Measurements from ENCODE around the gene ZNF200. TPM values are rescaled to one million over a fixed set of nuclear protein-coding genes. Genes with fewer than 3 reads are reported as not detected.

Gene ZNF200
- total and polyA plus RNA-seq, 2 experiments from 2014 or later, result 4.6 to 12.5 TPM

DNA sequence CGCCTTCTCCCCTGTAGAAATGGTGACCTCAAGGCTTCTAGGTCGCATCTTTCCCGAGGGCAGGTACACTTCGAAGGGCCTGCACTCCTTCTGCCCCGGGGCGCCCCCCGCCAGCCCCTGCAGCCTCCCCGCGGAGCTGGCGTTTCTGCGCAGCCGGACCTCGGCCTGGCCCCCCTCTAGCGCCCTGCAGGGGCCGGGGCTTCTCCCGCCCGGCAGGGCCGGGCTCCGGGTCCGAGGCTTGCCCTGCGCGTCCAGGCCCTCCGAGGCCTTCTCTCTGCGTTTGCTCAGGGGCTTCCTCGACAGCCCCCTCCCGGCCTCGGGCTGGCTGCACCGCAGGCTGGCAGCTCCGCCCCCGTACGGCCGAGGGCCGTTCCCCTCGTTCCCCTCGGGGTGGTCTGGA is 19.4 kb upstream of the ZNF200 start:
- DNase-seq (ENCODE audit: low spot score), result no peak
- no peaks in the 10 kb centered on the region for H3K79me2 ChIP-seq
- H3K27ac ChIP-seq, result no peak overlapping the region
- no peaks in the 10 kb centered on the region for H4K20me1 ChIP-seq (ENCODE audit: insufficient read depth, poor library complexity, severe bottlenecking)
- H3K4me2 ChIP-seq, result no peak overlapping the region
- no peaks in the 10 kb centered on the region for H3K9me2 ChIP-seq (replicated peaks; ENCODE audit: insufficient read depth)
- no peaks in the 10 kb centered on the region for H3K9me3 ChIP-seq (ENCODE audit: low read depth)
- H2AFZ ChIP-seq, result no peak overlapping the region
- no peak for TF ChIP-seq EZH2 (IDR thresholded peaks at IDR 0.05; ENCODE audit: borderline replicate concordance)
- 83% methylated on average over 17 of the region's 35 CpGs for WGBS (ENCODE audit: low lambda C conversion rate, missing lambda C conversion rate)
- no peaks in the 10 kb centered on the region for H3K4me1 ChIP-seq (ENCODE audit: insufficient read depth)
- H3K27me3 ChIP-seq, result no peaks in the 10 kb centered on the region
- no peaks in the 10 kb centered on the region for H3K36me3 ChIP-seq (replicated peaks; ENCODE audit: insufficient read depth, low read depth)
- H3K4me3 ChIP-seq, result no peak overlapping the region

DNA sequence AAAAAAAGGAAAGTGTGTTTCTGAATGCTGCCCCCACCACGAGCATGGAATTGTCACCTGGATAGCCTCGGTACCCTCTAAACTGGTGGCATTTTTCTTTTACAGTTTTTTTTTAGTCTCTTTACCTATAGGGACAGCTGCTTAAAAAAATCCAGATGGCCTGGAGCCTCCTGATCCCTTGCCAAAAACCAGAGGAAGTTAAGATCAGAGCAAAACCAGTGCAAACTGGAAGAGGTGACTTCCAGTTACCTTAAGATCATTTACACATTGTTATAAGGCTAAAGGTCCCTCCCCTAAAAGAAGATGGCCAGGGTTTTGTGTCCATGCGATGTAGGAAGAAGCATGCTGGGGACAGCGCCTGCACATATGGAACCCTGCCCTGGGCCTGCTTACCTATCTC is 18.0 kb upstream of the ZNF200 start:
- no peak for DNase-seq (ENCODE audit: low spot score)
- WGBS (ENCODE audit: low lambda C conversion rate, missing lambda C conversion rate), result 85% methylated on average over 4 of the region's 4 CpGs
- no peak for TF ChIP-seq EZH2phosphoT487 (IDR thresholded peaks at IDR 0.05; ENCODE audit: low read depth, severe bottlenecking, unreplicated experiment)
- TF ChIP-seq, protein P1, sequence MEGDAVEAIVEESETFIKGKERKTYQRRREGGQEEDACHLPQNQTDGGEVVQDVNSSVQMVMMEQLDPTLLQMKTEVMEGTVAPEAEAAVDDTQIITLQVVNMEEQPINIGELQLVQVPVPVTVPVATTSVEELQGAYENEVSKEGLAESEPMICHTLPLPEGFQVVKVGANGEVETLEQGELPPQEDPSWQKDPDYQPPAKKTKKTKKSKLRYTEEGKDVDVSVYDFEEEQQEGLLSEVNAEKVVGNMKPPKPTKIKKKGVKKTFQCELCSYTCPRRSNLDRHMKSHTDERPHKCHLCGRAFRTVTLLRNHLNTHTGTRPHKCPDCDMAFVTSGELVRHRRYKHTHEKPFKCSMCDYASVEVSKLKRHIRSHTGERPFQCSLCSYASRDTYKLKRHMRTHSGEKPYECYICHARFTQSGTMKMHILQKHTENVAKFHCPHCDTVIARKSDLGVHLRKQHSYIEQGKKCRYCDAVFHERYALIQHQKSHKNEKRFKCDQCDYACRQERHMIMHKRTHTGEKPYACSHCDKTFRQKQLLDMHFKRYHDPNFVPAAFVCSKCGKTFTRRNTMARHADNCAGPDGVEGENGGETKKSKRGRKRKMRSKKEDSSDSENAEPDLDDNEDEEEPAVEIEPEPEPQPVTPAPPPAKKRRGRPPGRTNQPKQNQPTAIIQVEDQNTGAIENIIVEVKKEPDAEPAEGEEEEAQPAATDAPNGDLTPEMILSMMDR (IDR thresholded peaks at IDR 0.05; ENCODE audit: poor library complexity), result no peak
- no peak for TF ChIP-seq EZH2 (IDR thresholded peaks at IDR 0.05; ENCODE audit: borderline replicate concordance)

DNA sequence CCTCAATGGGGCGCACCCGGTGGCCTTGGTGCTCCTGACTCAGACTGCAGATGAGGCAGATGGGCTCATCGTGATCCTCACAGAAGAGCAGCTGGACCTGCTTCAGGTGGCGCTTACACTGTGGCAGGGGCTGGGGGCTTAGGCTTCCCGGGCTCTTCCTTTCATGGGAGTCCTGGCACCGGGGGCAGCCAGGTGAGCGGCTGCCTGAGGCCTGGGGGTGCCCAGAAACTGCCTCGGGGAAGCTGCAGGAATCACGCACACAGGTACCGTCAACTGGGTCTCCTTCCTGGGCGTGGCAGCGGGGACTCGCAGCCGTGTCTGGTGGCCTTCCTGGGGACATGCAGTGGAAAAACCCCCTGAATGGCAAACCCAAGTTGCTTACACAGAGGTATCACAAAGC is 14.5 kb upstream of the ZNF200 start:
- no peaks in the 10 kb centered on the region for H3K9me2 ChIP-seq (replicated peaks; ENCODE audit: insufficient read depth)
- H4K20me1 ChIP-seq (ENCODE audit: insufficient read depth, poor library complexity, severe bottlenecking), result no peaks in the 10 kb centered on the region
- TF ChIP-seq EZH2phosphoT487 (IDR thresholded peaks at IDR 0.05; ENCODE audit: low read depth, severe bottlenecking, unreplicated experiment) (no peak), EZH2 (IDR thresholded peaks at IDR 0.05; ENCODE audit: borderline replicate concordance) (no peak)
- TF ChIP-seq, protein P1 (IDR thresholded peaks at IDR 0.05; ENCODE audit: poor library complexity), result no peak
- no peaks in the 10 kb centered on the region for H3K4me1 ChIP-seq (ENCODE audit: insufficient read depth)
- no peak for DNase-seq (ENCODE audit: low spot score)
- WGBS (ENCODE audit: low lambda C conversion rate, missing lambda C conversion rate), result 89% methylated on average over 14 of the region's 14 CpGs
- H3K4me3 ChIP-seq, result no peak overlapping the region
- no peaks in the 10 kb centered on the region for H3K27me3 ChIP-seq
- H3K9me3 ChIP-seq (ENCODE audit: low read depth), result no peaks in the 10 kb centered on the region
- no peaks in the 10 kb centered on the region for H3K36me3 ChIP-seq (replicated peaks; ENCODE audit: insufficient read depth, low read depth)
- H3K79me2 ChIP-seq, result no peaks in the 10 kb centered on the region
- H3K4me2 ChIP-seq, result no peak overlapping the region
- no peak overlapping the region for H2AFZ ChIP-seq
- no peak overlapping the region for H3K27ac ChIP-seq

More for the DNA sequence above, 18.0 kb upstream of the ZNF200 start:
- no peak overlapping the region for H3K4me2 ChIP-seq
- no peaks in the 10 kb centered on the region for H3K79me2 ChIP-seq
- H4K20me1 ChIP-seq (ENCODE audit: insufficient read depth, poor library complexity, severe bottlenecking), result no peaks in the 10 kb centered on the region
- H3K27me3 ChIP-seq, result no peaks in the 10 kb centered on the region
- H3K4me3 ChIP-seq, result no peak overlapping the region
- no peak overlapping the region for H2AFZ ChIP-seq
- H3K4me1 ChIP-seq (ENCODE audit: insufficient read depth), result no peaks in the 10 kb centered on the region
- no peaks in the 10 kb centered on the region for H3K36me3 ChIP-seq (replicated peaks; ENCODE audit: insufficient read depth, low read depth)
- H3K27ac ChIP-seq, result no peak overlapping the region
- H3K9me2 ChIP-seq (replicated peaks; ENCODE audit: insufficient read depth), result no peaks in the 10 kb centered on the region
- H3K9me3 ChIP-seq (ENCODE audit: low read depth), result no peaks in the 10 kb centered on the region

DNA sequence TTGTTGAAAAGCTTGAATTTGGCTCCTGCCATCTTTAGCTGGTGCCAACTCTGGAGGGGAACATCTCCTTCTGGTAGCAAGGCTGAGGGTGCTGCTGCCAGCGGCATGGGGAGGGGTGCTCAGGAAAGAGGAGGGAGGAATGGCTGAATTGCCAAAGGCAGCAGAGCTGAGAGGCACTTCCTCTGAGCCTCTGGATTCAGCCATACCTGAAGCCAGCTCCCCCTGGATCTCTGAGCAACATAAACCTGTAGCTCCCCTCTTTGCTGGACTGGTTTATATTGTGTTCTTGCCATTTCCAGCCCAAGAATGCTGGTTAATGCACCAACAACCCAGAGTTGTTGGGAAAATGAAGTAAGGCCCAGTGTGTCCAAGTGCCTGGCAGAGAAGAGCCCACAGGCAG is 14.1 kb upstream of the ZNF200 start:
- H3K4me2 ChIP-seq, result no peak overlapping the region
- H3K9me2 ChIP-seq (replicated peaks; ENCODE audit: insufficient read depth), result no peaks in the 10 kb centered on the region
- H3K27me3 ChIP-seq, result no peaks in the 10 kb centered on the region
- H3K9me3 ChIP-seq (ENCODE audit: low read depth), result no peaks in the 10 kb centered on the region
- H4K20me1 ChIP-seq (ENCODE audit: insufficient read depth, poor library complexity, severe bottlenecking), result no peaks in the 10 kb centered on the region
- no peaks in the 10 kb centered on the region for H3K36me3 ChIP-seq (replicated peaks; ENCODE audit: insufficient read depth, low read depth)
- H3K79me2 ChIP-seq, result no peaks in the 10 kb centered on the region
- TF ChIP-seq EZH2 (IDR thresholded peaks at IDR 0.05; ENCODE audit: borderline replicate concordance) (no peak), EZH2phosphoT487 (IDR thresholded peaks at IDR 0.05; ENCODE audit: low read depth, severe bottlenecking, unreplicated experiment) (no peak)
- TF ChIP-seq, protein P1 (IDR thresholded peaks at IDR 0.05; ENCODE audit: poor library complexity), result no peak
- no peak for DNase-seq (ENCODE audit: low spot score)
- WGBS (ENCODE audit: low lambda C conversion rate, missing lambda C conversion rate), result 64% methylated on average over 1 of the region's 1 CpG
- H3K27ac ChIP-seq, result no peak overlapping the region
- H3K4me1 ChIP-seq (ENCODE audit: insufficient read depth), result no peaks in the 10 kb centered on the region
- no peak overlapping the region for H2AFZ ChIP-seq
- no peak overlapping the region for H3K4me3 ChIP-seq

Measured in hepatocyte (in vitro differentiated cells).